CD14-positive monocyte (primary cell): ENCODE data around the gene VAT1L. TPM values are rescaled to one million over a fixed set of nuclear protein-coding genes. Genes with fewer than 3 reads are reported as not detected.

Experiments used
- DNase-seq, 3 donors: peaks; one replicate each; pipeline ENCODE4 v3.0.0-alpha.2; 2011 to 2022
- H2AFZ ChIP-seq: 2 replicates; pipeline ENCODE4 v1.6.0; 2012; ENCODE audit warnings: mild to moderate bottlenecking, low read depth, low read length, inconsistent platforms; ENCODE audit not compliant: insufficient read depth, poor library complexity, severe bottlenecking
- H3K27ac ChIP-seq, 2 donors: 1 replicate in 1 of 2; 2 replicates in 1 of 2; pipeline ENCODE4 v1.5.1; 2012 to 2013; ENCODE audit warnings: low read length in 2 of 2, control low read depth in 1 of 2, inconsistent platforms in 1 of 2, low read depth in 1 of 2, mild to moderate bottlenecking in 1 of 2
- H3K27me3 ChIP-seq, 2 donors: one replicate each; pipeline versions ENCODE4 v1.6.0 to v1.6.1; 2011 to 2013; ENCODE audit warnings: low read length in 2 of 2; ENCODE audit not compliant: control insufficient read depth in 2 of 2, insufficient read depth in 2 of 2
- H3K36me3 ChIP-seq, 2 donors: replicated peaks in 1 of 2; 1 replicate in 1 of 2; 2 replicates in 1 of 2; pipeline versions ENCODE4 v1.5.1 to v1.6.1; 2012 to 2013; ENCODE audit warnings: low read length in 2 of 2, control low read depth in 1 of 2, inconsistent platforms in 1 of 2, mild to moderate bottlenecking in 1 of 2; ENCODE audit not compliant: insufficient read depth in 2 of 2, control insufficient read depth in 1 of 2
- H3K4me1 ChIP-seq, 2 donors: 1 replicate in 1 of 2; 2 replicates in 1 of 2; pipeline versions ENCODE4 v1.5.1 to v1.6.1; 2012 to 2013; ENCODE audit warnings: low read length in 2 of 2, control low read depth in 1 of 2, inconsistent platforms in 1 of 2, mild to moderate bottlenecking in 1 of 2, moderate library complexity in 1 of 2; ENCODE audit not compliant: insufficient read depth in 2 of 2, control insufficient read depth in 1 of 2
- H3K4me2 ChIP-seq: replicated peaks from 2 replicates; pipeline ENCODE3; 2012; ENCODE audit warnings: low read length, moderate library complexity, mild to moderate bottlenecking; ENCODE audit not compliant: poor library complexity, severe bottlenecking; ENCODE audit errors: extremely low read depth
- H3K4me3 ChIP-seq, 3 experiments: fragments of 200-600 bp in 1 of 3; sonication (generic) in 1 of 3; replicated peaks in 1 of 3; 1 replicate in 2 of 3; 2 replicates in 1 of 3; pipeline ENCODE4 v1.5.1; 2011 to 2013; ENCODE audit warnings: low read length in 3 of 3, mild to moderate bottlenecking in 3 of 3, control low read depth in 2 of 3, low read depth in 2 of 3, inconsistent platforms in 1 of 3, moderate library complexity in 1 of 3
- H3K79me2 ChIP-seq: 2 replicates; pipeline ENCODE4 v1.6.0; 2012; ENCODE audit warnings: mild to moderate bottlenecking, control low read depth, inconsistent platforms, low read length, moderate library complexity; ENCODE audit not compliant: insufficient read depth
- H3K9ac ChIP-seq: 2 replicates; pipeline ENCODE4 v1.6.0; 2017; ENCODE audit warnings: low read length, mild to moderate bottlenecking; ENCODE audit not compliant: insufficient read depth, poor library complexity, severe bottlenecking
- H3K9me3 ChIP-seq, 2 donors: replicated peaks in 1 of 2; 1 replicate in 1 of 2; 2 replicates in 1 of 2; pipeline versions ENCODE4 v1.5.1 to v1.6.1; 2012 to 2013; ENCODE audit warnings: low read length in 2 of 2, control low read depth in 1 of 2; ENCODE audit not compliant: control insufficient read depth in 1 of 2, insufficient read depth in 1 of 2
- H4K20me1 ChIP-seq: 2 replicates; pipeline ENCODE4 v1.6.0; 2012; ENCODE audit warnings: mild to moderate bottlenecking, low read length, control low read depth, moderate library complexity; ENCODE audit not compliant: insufficient read depth
- H3K27ac Mint-ChIP-seq, 7 donors: one replicate each; pipeline ENCODE4 v1.8.0; 2020; ENCODE audit warnings: mild to moderate bottlenecking in 7 of 7, mixed read lengths in 7 of 7, moderate library complexity in 6 of 7, inconsistent platforms in 2 of 7
- H3K27me3 Mint-ChIP-seq, 3 donors: one replicate each; pipeline ENCODE4 v1.8.0; 2021 to 2022; ENCODE audit warnings: low read depth in 3 of 3, mild to moderate bottlenecking in 3 of 3, mixed read lengths in 3 of 3, moderate library complexity in 3 of 3, inconsistent platforms in 1 of 3
- H3K36me3 Mint-ChIP-seq, 2 donors: one replicate each; pipeline ENCODE4 v1.8.0; 2020; ENCODE audit warnings: mixed read lengths in 2 of 2, inconsistent platforms in 1 of 2, mild to moderate bottlenecking in 1 of 2
- H3K4me1 Mint-ChIP-seq: one replicate; pipeline ENCODE4 v1.8.0; 2020; ENCODE audit warnings: mild to moderate bottlenecking, mixed read lengths
- H3K4me3 Mint-ChIP-seq, 2 donors: one replicate each; pipeline ENCODE4 v1.8.0; 2020; ENCODE audit warnings: mild to moderate bottlenecking in 2 of 2, mixed read lengths in 2 of 2, moderate library complexity in 1 of 2
- H3K9me3 Mint-ChIP-seq, 7 donors: one replicate each; pipeline ENCODE4 v1.8.0; 2020 to 2022; ENCODE audit warnings: mixed read lengths in 7 of 7, mild to moderate bottlenecking in 6 of 7, moderate library complexity in 6 of 7, inconsistent platforms in 2 of 7
- CTCF ChIP-seq: fragments of 200-600 bp; IDR thresholded peaks from one replicate; pipeline ENCODE4 v1.8.0; 2022; ENCODE audit warnings: antibody characterized with exemption, mild to moderate bottlenecking
- WGBS: methylation state at CpG from one replicate; pipeline ENCODE4 v1.1.5; 2013; ENCODE audit warnings: missing lambda C conversion rate; ENCODE audit not compliant: insufficient coverage; 5-methylcytosine and 5-hydroxymethylcytosine counted together
- intact Hi-C, 2 donors: fragments of 100-400 bp; cut with micrococcal nuclease; formaldehyde crosslinking; loops; one replicate each; pipeline versions ENCODE4 v1.15.0 to v1.15.1; 2023
- polyA plus RNA-seq, 3 donors: library from polyadenylated mRNA; depleted of rRNA in 1 of 3; unstranded in 2 of 3; stranded (reverse) in 1 of 3; fragments of 300-500 nt in 2 of 3; fragments of >200 nt in 1 of 3; fragmentation: Illumina TruSeq in 2 of 3; gene quantifications; 1 replicate in 2 of 3; 2 replicates in 1 of 3; pipeline ENCODE4 v1.2.3, GENCODE V29; 2012 to 2021

Gene VAT1L
- polyA plus RNA-seq, 3 donors = not detected

GRCh38 chr16:77858060-77858459, 69.7 kb downstream of the VAT1L start:
- Histone ChIP-seq H2AFZ (no peak overlapping the region), H3K9me3 (no peaks in the 10 kb centered on the region), H3K36me3 (no peaks in the 10 kb centered on the region), H3K4me3 (no peak overlapping the region), H3K4me2 (no peak overlapping the region), H3K27ac (no peak overlapping the region), H3K4me1 (no peaks in the 10 kb centered on the region), H3K79me2 (no peaks in the 10 kb centered on the region), H4K20me1 (no peaks in the 10 kb centered on the region), H3K9ac (no peak overlapping the region), H3K27me3 (peaks cover 0 to 4% of the 10 kb centered on the region in 2 donors)
- DNase-seq = no peak
- Mint-ChIP-seq H3K36me3 (no peaks in the 10 kb centered on the region), H3K9me3 (no peaks in the 10 kb centered on the region), H3K27me3 (peaks cover 3 to 11% (median 5%) of the 10 kb centered on the region in 3 donors), H3K4me1 (no peaks in the 10 kb centered on the region), H3K4me3 (no peak overlapping the region), H3K27ac (no peak overlapping the region)
- WGBS = 90% methylated on average over 6 of the region's 6 CpGs
- TF ChIP-seq CTCF = no peak
- intact Hi-C loops = no loop called here

GRCh38 chr16:77859493-77860232, 71.3 kb downstream of the VAT1L start:
- 93% methylated on average over 5 of the region's 11 CpGs for WGBS
- no peak for DNase-seq
- peaks cover 0 to 4% of the 10 kb centered on the region in 2 donors for H3K27me3 ChIP-seq

More at GRCh38 chr16:77859493-77860232, 71.3 kb downstream of the VAT1L start:
- H3K9me3 ChIP-seq = no peaks in the 10 kb centered on the region
- no peak overlapping the region for H3K9ac ChIP-seq
- peaks cover 5 to 10% (median 7%) of the 10 kb centered on the region in 3 donors for H3K27me3 Mint-ChIP-seq
- no peak overlapping the region for H3K4me2 ChIP-seq
- H4K20me1 ChIP-seq = no peaks in the 10 kb centered on the region
- no peaks in the 10 kb centered on the region for H3K36me3 ChIP-seq
- no peaks in the 10 kb centered on the region for H3K4me1 Mint-ChIP-seq
- H3K79me2 ChIP-seq = no peaks in the 10 kb centered on the region
- no peak overlapping the region for H3K4me3 Mint-ChIP-seq
- H3K27ac ChIP-seq = no peak overlapping the region
- H2AFZ ChIP-seq = no peak overlapping the region
- intact Hi-C loops = no loop called here
- H3K4me1 ChIP-seq = no peaks in the 10 kb centered on the region
- no peak overlapping the region for H3K4me3 ChIP-seq
- TF ChIP-seq CTCF = no peak
- no peaks in the 10 kb centered on the region for H3K36me3 Mint-ChIP-seq
- H3K9me3 Mint-ChIP-seq = peaks cover 0 to 5% (median 0%) of the 10 kb centered on the region in 7 donors
- H3K27ac Mint-ChIP-seq = no peak overlapping the region
